ENCODE data around the gene LRRC3C.

LRRC3C gene

DNA sequence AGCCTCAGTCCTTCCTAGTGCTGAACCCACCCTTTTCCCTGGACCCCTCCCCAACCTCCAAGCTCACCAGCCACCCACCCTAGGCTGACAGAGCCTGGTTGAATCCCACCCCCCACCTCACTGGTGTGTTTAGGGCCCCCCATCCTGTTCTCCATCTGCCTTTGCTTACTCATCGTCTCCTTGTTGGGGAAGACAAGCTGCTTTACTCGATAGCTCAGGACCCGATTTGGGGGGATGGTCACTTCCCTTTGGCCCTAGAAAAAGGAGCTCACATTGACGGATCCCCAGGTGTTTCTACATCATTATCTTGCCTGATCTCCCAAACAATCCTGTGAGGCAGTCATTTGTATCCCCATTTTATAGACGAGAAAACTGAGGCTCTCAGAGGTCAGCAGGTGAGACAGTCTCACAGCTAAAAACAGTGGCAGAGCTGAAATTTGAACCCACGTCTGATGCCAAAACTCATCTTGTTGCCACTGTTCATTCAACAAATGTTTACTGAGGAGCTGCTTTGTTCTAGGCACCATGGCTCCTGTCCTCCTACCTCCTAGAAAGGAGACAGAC is 18.7 kb upstream of the LRRC3C start:
- Histone ChIP-seq H3K4me1 (ENCODE audit: control insufficient read depth, insufficient read depth, low read length) (no peaks in the 10 kb centered on the region), H3K9ac (ENCODE audit: low read length) (no peak overlapping the region), H3K27me3 (ENCODE audit: control insufficient read depth, insufficient read depth, low read length) (no peaks in the 10 kb centered on the region), H3K27ac (ENCODE audit: low read depth, low read length) (no peak overlapping the region), H3K4me3 (ENCODE audit: low read depth, low read length) (no peak overlapping the region), H3K36me3 (ENCODE audit: control insufficient read depth, insufficient read depth, low read length) (peaks cover 4% of the 10 kb centered on the region; the same call in 1 of the 2 replicates), H3K9me3 (ENCODE audit: control insufficient read depth, insufficient read depth, low read depth, low read length) (no peaks in the 10 kb centered on the region)

DNA sequence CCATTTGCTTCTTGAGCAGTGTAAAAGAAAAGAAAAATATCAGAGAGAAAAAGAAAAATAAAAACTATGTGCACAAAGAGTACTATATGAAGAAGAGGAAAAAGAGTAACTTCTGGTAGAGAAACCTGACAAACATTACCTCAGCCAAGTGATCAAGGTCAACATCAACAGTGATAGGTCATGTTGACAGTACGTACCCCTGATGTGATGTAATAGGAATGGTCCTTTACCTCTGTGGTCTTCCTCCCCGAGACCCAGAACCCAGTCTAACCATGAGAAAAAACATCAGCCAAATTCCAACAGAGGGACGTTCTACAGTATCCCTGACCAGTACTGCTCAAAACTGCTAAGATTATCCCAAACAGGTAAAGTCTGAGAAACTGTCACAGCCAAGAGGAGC is 13.5 kb upstream of the LRRC3C start:
- H3K27me3 ChIP-seq (ENCODE audit: control insufficient read depth, insufficient read depth, low read length), result no peaks in the 10 kb centered on the region
- H3K9ac ChIP-seq (ENCODE audit: low read length), result no peak overlapping the region
- H3K4me3 ChIP-seq (ENCODE audit: low read depth, low read length), result no peak overlapping the region
- H3K27ac ChIP-seq (ENCODE audit: low read depth, low read length), result no peak overlapping the region
- H3K36me3 ChIP-seq (ENCODE audit: control insufficient read depth, insufficient read depth, low read length), result peaks cover 9% of the 10 kb centered on the region
- no peaks in the 10 kb centered on the region for H3K4me1 ChIP-seq (ENCODE audit: control insufficient read depth, insufficient read depth, low read length)
- H3K9me3 ChIP-seq (ENCODE audit: control insufficient read depth, insufficient read depth, low read depth, low read length), result no peaks in the 10 kb centered on the region

DNA sequence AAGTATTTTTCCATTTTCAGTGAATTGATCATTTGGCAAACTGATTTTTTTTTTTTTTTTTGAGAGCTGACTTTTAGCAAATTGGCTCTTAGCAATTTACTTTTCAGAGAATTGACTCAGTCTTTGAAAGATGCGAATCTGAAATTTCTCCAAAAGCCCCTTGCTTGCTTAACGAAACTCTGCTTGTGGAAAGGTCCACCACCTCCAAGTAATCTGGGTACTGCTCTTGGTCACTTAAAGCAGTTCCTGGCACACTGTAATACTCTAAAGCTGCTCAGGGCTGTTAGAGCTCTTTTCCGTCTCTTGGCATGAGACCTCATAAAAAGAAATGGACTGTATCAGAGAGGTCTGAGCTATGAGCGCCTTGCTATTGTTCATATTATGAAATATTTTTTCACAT is 12.0 kb upstream of the LRRC3C start:
- Histone ChIP-seq H3K4me3 (ENCODE audit: low read depth, low read length) (no peak overlapping the region), H3K4me1 (ENCODE audit: control insufficient read depth, insufficient read depth, low read length) (no peaks in the 10 kb centered on the region), H3K36me3 (ENCODE audit: control insufficient read depth, insufficient read depth, low read length) (peaks cover 21% of the 10 kb centered on the region), H3K27me3 (ENCODE audit: control insufficient read depth, insufficient read depth, low read length) (no peaks in the 10 kb centered on the region), H3K27ac (ENCODE audit: low read depth, low read length) (no peak overlapping the region), H3K9me3 (ENCODE audit: control insufficient read depth, insufficient read depth, low read depth, low read length) (no peaks in the 10 kb centered on the region), H3K9ac (ENCODE audit: low read length) (no peak overlapping the region)

DNA sequence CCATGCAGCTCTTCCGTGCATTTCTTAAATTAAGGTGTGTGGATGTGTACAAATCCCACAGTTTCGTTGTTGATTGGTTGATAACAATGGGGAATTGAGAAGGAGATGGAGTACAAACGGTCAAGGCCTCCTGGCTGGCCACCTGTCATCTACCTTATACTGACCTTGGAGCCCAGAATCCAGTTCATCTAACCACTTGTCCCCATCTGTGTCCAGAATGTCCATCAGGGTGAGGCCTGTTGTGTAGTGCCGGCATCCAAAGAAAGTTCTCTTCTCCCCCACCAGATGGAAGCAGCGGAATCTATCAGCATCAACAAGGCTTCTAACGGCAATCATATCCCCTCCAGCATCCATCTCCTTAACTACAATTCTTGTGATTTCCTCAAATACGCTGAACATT is 10.6 kb upstream of the LRRC3C start:
- peaks cover 29% of the 10 kb centered on the region for H3K36me3 ChIP-seq (ENCODE audit: control insufficient read depth, insufficient read depth, low read length)
- H3K27me3 ChIP-seq (ENCODE audit: control insufficient read depth, insufficient read depth, low read length), result no peaks in the 10 kb centered on the region
- no peak overlapping the region for H3K4me3 ChIP-seq (ENCODE audit: low read depth, low read length)
- no peak overlapping the region for H3K27ac ChIP-seq (ENCODE audit: low read depth, low read length)
- no peaks in the 10 kb centered on the region for H3K4me1 ChIP-seq (ENCODE audit: control insufficient read depth, insufficient read depth, low read length)
- H3K9ac ChIP-seq (ENCODE audit: low read length), result no peak overlapping the region
- no peaks in the 10 kb centered on the region for H3K9me3 ChIP-seq (ENCODE audit: control insufficient read depth, insufficient read depth, low read depth, low read length)

DNA sequence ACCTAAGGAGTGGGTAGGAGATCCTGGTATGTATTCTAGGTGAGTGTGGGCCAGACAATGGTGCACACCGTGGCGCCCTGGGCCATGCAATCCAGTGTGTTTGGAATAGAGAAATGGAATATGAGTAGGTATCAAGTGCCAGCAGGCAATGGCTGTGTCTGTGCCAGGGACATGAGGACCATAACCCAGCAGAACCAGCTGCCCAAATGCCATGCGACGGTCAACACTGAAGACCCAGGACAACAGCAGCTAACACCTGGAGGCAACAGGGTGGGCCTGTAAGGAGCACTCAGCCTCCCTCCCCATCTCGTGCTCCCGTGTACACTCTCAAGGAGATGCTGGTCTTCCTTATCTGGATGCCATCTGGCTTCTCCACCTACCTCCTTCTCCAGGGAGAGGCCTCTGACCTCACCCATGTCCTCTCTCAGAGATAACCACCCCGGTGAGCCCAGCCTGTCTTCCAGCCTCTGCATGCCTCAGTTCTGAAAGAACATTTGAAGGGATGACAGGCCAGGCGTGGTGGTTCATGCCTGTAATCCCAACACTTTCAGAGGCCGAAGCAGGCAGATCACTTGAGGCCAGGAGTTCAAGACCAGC is 8.3 kb upstream of the LRRC3C start:
- H3K36me3 ChIP-seq (ENCODE audit: control insufficient read depth, insufficient read depth, low read length), result peaks cover 51% of the 10 kb centered on the region
- no peak overlapping the region for H3K4me3 ChIP-seq (ENCODE audit: low read depth, low read length)
- peaks cover under 1% of the 10 kb centered on the region; the same call in 1 of the 2 replicates for H3K4me1 ChIP-seq (ENCODE audit: control insufficient read depth, insufficient read depth, low read length)
- H3K9ac ChIP-seq (ENCODE audit: low read length), result no peak overlapping the region
- H3K27ac ChIP-seq (ENCODE audit: low read depth, low read length), result no peak overlapping the region
- no peaks in the 10 kb centered on the region for H3K9me3 ChIP-seq (ENCODE audit: control insufficient read depth, insufficient read depth, low read depth, low read length)
- H3K27me3 ChIP-seq (ENCODE audit: control insufficient read depth, insufficient read depth, low read length), result no peaks in the 10 kb centered on the region

GRCh38 chr17:39920218-39921210 is 7.0 kb upstream of the LRRC3C start:
- no peak overlapping the region for H3K27ac ChIP-seq (ENCODE audit: low read depth, low read length)
- peaks cover 51% of the 10 kb centered on the region for H3K36me3 ChIP-seq (ENCODE audit: control insufficient read depth, insufficient read depth, low read length)
- H3K4me1 ChIP-seq (ENCODE audit: control insufficient read depth, insufficient read depth, low read length), result peaks cover 8% of the 10 kb centered on the region; the same call in 1 of the 2 replicates
- no peaks in the 10 kb centered on the region for H3K9me3 ChIP-seq (ENCODE audit: control insufficient read depth, insufficient read depth, low read depth, low read length)
- H3K9ac ChIP-seq (ENCODE audit: low read length), result no peak overlapping the region
- H3K4me3 ChIP-seq (ENCODE audit: low read depth, low read length), result no peak overlapping the region
- H3K27me3 ChIP-seq (ENCODE audit: control insufficient read depth, insufficient read depth, low read length), result no peaks in the 10 kb centered on the region

DNA sequence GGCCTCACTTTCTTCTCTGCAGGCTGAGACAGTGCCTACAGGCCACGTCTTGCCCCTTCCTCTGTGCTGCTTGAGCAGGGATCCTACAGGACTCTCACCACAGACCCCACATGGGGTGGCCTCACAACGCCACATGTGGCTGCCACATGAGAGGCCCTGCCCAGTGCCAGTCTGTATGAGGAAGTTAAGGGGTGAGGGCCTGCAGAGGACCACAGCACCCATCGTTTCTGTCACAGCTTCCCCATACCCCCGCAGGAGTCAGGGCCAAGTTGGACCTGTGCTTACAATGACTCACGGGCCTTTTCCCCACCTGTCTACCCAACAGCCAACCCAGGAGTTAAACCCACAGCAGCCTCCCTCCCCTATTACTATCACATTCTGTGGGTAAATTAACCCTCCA is 6.2 kb upstream of the LRRC3C start:
- Histone ChIP-seq H3K4me1 (ENCODE audit: control insufficient read depth, insufficient read depth, low read length) (peaks cover 15% of the 10 kb centered on the region; the same call in 1 of the 2 replicates), H3K36me3 (ENCODE audit: control insufficient read depth, insufficient read depth, low read length) (peaks cover 51% of the 10 kb centered on the region), H3K9me3 (ENCODE audit: control insufficient read depth, insufficient read depth, low read depth, low read length) (no peaks in the 10 kb centered on the region), H3K9ac (ENCODE audit: low read length) (no peak overlapping the region), H3K4me3 (ENCODE audit: low read depth, low read length) (no peak overlapping the region), H3K27ac (ENCODE audit: low read depth, low read length) (no peak overlapping the region), H3K27me3 (ENCODE audit: control insufficient read depth, insufficient read depth, low read length) (no peaks in the 10 kb centered on the region)

GRCh38 chr17:39922006-39922405 is 5.5 kb upstream of the LRRC3C start:
- H3K4me1 ChIP-seq (ENCODE audit: control insufficient read depth, insufficient read depth, low read length), result peaks cover 18% of the 10 kb centered on the region; the same call in 1 of the 2 replicates
- H3K9ac ChIP-seq (ENCODE audit: low read length), result no peak overlapping the region
- H3K27me3 ChIP-seq (ENCODE audit: control insufficient read depth, insufficient read depth, low read length), result no peaks in the 10 kb centered on the region
- peaks cover 48% of the 10 kb centered on the region for H3K36me3 ChIP-seq (ENCODE audit: control insufficient read depth, insufficient read depth, low read length)
- H3K27ac ChIP-seq (ENCODE audit: low read depth, low read length), result no peak overlapping the region
- H3K4me3 ChIP-seq (ENCODE audit: low read depth, low read length), result no peak overlapping the region
- no peaks in the 10 kb centered on the region for H3K9me3 ChIP-seq (ENCODE audit: control insufficient read depth, insufficient read depth, low read depth, low read length)

DNA sequence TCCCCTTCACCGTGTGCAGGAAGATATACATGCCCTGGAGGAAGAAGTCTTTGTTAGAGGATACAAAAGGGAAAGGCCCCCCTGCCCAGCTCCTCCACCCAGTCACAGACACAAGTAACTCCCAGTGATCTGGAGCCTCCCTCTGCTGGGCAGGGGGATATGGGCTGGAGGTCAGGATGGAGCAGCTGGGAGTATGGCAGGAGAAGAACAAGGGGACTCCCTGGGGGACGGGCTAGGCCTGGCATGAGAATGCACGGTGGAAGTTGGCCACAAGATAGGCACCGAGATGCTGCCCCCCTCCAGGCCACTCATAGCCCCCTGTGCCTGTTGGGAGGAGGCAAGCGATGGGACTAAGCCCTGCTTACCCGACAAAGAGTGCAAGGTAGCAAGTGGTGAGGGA is 4.3 kb upstream of the LRRC3C start:
- Histone ChIP-seq H3K4me1 (ENCODE audit: control insufficient read depth, insufficient read depth, low read length) (peaks cover 20% of the 10 kb centered on the region), H3K27ac (ENCODE audit: low read depth, low read length) (no peak overlapping the region), H3K9ac (ENCODE audit: low read length) (no peak overlapping the region), H3K9me3 (ENCODE audit: control insufficient read depth, insufficient read depth, low read depth, low read length) (no peaks in the 10 kb centered on the region), H3K27me3 (ENCODE audit: control insufficient read depth, insufficient read depth, low read length) (no peaks in the 10 kb centered on the region), H3K4me3 (ENCODE audit: low read depth, low read length) (no peak overlapping the region), H3K36me3 (ENCODE audit: control insufficient read depth, insufficient read depth, low read length) (peaks cover 47% of the 10 kb centered on the region)

DNA sequence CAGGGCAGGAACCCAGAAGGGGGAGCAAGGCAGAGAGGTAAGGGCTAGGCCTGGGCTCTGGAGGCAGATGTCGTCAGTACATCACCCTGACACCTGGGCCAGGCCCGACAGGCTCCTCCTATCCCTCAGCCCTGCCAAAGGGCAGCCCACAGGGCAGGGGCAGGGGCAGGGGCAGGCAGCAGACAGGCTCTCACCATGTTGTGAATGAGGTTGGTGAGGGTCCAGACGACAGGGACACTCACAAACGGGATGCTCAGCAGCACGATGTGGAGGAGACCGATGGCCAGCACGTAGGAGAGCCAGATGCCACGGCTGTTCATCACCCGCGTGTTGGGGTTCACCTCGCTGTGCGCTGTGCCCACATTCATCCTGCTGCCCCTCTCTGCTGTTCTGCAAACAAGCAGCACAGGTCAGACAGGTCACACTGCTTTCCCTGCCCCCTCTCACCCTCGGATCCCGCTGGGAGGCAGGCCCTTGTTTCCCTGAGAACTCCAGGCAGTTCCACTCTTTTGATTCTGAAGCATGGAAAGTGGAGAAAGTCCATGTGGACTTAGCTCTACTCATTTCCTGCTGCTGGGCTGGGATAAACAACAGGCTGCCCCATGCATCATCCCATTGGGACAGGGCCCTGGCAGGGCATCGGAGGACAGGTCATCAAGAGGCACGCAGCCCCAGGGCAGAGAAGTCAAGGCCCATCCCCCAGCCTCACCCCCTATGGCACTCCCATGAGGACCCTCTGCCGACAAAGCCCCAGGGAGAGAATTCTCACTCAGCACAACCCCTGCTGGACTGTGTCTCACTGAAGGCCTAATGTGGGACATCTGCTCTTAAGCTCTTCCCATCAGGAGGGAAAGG is 3.5 kb upstream of the LRRC3C start:
- H3K36me3 ChIP-seq (ENCODE audit: control insufficient read depth, insufficient read depth, low read length), result peaks cover 45% of the 10 kb centered on the region
- H3K4me3 ChIP-seq (ENCODE audit: low read depth, low read length), result no peak overlapping the region
- no peak overlapping the region for H3K27ac ChIP-seq (ENCODE audit: low read depth, low read length)
- no peaks in the 10 kb centered on the region for H3K27me3 ChIP-seq (ENCODE audit: control insufficient read depth, insufficient read depth, low read length)
- H3K9me3 ChIP-seq (ENCODE audit: control insufficient read depth, insufficient read depth, low read depth, low read length), result no peaks in the 10 kb centered on the region
- H3K4me1 ChIP-seq (ENCODE audit: control insufficient read depth, insufficient read depth, low read length), result peaks cover 25% of the 10 kb centered on the region
- H3K9ac ChIP-seq (ENCODE audit: low read length), result no peak overlapping the region
